NCI-H2196 treated with DMSO at 0.1 percent for 48 hours (cell line): ENCODE results near the gene CDC42EP1.
A peak's percentile ranks its signal among the peaks of the same experiment; 100 is the strongest.
"Not testable (repeated sequence)": the region's sequence is repeated elsewhere in the genome, so short reads cannot be mapped to it uniquely, and the experiment has no call there.

Experiments used
- DNase-seq: peaks from one replicate; lab custom pipeline; 2025; ENCODE audit not compliant: unreplicated experiment; lab: John Stamatoyannopoulos, UW

The CDC42EP1 gene

GRCh38 chr22:37533995-37534394 lies 26.3 kb upstream of the CDC42EP1 start:
- DNase-seq: no peak

GRCh38 chr22:37534445-37534844 lies 25.8 kb upstream of the CDC42EP1 start:
- no peak for DNase-seq

DNA sequence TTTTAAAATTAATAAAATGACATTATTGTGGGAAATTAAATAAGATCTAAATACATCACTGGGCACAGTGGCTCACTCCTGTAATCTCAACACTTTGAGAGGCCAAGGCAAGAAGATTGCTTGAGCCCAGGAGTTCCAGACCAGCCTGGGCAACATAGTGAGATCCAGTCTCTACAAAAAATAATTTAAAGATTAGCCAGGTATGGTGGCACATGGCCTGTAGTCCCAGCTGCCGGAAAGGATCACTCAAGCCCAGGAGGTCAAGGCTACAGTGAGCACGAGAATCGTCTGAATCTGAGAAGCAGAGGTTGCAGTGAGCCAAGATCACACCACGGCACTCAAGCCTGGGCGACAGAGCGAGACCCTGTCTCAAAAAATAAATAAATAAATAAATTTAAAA lies 25.1 kb upstream of the CDC42EP1 start:
- DNase-seq: no peak

- peak; percentile 49 for DNase-seq
These were observed 21.5 kb upstream of the CDC42EP1 start for GRCh38 chr22:37538590-37539357.

GRCh38 chr22:37539790-37540189 lies 20.5 kb upstream of the CDC42EP1 start:
- not testable (repeated sequence) for DNase-seq

- DNase-seq: not testable (repeated sequence)
These were observed 17.9 kb upstream of the CDC42EP1 start for GRCh38 chr22:37542416-37542815.

DNA sequence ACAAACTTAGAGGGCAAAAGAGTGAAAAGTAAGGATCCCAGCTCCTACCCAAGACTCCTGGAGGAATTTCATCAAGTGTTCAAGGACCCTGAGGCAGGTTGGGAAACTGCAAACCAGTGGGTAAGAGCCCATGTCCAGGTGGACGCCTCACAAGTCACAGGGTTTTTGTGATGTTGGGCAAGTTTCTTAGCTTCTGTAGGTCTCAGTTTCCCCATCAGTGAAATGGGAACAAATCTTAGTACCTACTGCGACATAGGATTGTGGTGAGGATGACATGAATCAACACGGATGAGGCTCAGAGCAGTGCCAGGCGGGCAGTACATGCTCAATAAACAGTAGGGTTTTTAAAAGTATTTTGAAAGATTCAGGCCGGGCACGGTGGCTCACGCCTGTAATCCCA lies 17.3 kb upstream of the CDC42EP1 start:
- DNase-seq: no peak

- no peak for DNase-seq
These were observed 15.2 kb upstream of the CDC42EP1 start for GRCh38 chr22:37544955-37545702.

DNA sequence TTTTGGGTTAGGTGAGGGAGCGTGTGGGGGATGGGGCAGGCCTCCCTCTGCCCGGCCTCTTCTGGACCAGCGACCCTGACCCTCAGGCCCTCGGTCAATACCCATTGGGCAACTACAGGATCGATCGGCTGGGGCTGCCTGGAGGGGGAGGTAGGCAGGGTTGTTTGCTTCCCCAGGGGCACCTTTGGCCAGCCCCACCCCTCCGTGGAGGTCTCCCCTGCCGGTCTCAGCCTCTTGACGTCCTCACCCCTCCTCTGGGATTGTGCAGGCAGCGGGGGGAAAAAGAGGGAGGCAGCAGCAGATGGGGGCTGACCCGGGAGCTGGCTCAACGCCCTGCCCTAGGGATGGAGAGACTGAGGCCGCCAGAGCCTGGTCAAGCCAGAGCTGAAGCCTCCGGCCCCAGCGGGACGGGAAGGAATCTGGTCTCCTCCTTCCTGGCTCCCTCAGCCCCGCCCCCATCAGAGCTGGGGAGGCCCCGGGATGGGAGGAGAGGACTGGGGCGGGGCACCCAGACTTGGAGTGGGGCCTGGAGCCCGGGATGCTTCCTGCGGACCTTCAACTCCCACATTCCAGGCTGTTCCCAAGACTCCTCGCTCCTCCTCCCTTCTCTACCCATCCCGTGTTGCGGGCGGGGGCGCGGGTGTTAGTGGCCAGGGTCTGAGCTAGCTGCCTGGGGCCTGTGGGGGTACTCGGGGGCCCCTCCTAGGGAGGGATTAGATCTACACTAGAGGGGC lies 14.4 kb upstream of the CDC42EP1 start:
- no peak for DNase-seq

DNA sequence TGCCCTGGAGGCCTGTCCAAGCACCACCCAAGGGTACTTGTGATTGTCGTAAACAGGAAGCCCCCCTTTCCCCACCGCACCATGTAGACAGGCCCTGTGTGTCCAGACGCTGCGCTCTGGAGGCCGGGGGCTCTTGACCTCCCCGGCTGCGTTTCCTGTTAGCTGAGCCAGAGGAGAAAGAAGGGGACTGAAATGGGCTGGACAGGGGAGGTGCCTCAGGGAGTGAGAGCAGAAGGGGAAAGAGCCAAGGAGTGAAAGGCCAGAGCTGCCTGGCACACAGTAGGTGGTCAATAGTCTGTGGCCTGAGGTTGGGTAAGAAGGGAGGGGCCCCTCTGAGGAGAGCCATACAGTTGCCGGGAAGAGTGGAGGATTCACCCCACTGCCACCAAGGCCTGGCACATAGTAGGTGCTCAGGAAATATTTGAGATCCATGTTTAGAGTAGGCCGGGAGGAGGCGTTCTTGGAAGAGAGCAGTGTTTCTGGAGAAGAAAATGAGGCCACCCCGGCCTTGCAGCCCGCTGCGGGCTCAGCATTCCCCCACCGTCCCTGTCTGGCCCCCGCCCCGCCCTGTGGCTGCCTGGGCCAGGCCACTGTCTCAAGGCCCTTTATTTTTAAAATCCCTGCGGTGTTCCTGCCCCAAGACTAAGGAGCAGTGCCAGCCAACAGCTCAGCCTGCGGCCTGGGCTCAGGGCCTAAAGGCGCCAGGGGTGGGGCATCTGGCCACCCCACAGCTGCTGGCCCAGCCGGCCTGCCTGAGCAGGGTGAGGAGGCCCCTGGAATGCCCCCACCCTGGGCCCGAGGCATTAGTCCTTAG lies 13.6 kb upstream of the CDC42EP1 start:
- no peak for DNase-seq

- DNase-seq: no peak
These were observed 13.0 kb upstream of the CDC42EP1 start for GRCh38 chr22:37547251-37547741.

DNA sequence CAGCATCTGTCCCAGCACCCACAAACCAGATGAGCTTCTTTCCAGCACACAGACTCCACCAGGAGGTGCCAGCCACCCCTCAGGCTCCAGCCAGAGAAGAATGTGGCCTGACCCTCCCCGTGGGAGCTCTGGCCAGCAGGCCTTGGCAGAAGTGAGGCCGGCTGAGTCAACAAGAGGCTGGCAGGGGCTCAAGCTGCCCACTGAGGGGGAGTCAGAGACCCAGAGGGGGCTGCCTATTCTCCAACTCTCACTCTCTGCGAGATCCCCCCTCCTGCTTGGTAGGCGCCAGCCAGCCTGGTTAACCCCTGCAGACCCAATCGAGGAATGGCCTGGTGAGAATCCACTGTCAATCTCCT lies 10.6 kb upstream of the CDC42EP1 start:
- no peak for DNase-seq

DNA sequence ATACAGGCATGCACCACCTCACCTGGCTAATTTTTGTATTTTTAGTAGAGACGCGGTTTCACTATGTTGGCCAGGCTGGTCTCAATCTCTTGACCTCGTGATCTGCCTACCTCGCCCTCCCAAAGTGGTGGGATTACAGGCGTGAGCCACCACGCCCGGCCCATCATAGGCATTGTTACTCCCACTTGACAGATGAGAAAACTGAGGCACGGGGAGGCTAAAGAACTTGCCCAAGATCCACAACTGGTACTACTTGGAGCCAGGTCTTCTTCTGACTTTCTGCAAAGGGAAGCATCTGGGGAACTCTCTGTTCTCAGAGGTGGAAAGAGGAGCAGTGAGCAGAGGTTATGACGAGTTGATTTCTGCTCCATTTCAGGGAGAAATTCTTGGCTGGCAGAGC lies 9.4 kb upstream of the CDC42EP1 start:
- not testable (repeated sequence) for DNase-seq

GRCh38 chr22:37551981-37552380 lies 8.3 kb upstream of the CDC42EP1 start:
- DNase-seq: no peak

- no peak for DNase-seq
These were observed 7.6 kb upstream of the CDC42EP1 start for GRCh38 chr22:37552524-37553163.

DNA sequence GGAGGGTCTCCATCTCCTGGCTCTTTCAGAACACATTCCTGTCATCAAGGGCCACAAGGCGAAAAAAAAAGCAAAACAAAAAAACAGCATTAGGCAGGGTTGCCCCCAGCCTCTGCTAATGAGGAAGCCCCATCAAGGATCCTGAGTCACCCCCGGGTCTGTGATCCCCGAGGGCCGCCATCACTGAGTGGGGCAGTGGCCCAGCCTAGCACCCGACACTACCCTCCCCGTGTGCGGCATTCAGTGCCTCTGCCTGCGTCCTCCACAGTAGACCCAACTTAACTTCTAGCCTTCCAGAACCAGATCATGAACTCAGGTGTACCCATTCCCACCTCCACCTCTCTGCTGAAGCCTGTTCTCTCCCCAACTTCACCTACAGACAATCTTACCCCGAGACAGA lies 6.6 kb upstream of the CDC42EP1 start:
- DNase-seq: no peak

DNA sequence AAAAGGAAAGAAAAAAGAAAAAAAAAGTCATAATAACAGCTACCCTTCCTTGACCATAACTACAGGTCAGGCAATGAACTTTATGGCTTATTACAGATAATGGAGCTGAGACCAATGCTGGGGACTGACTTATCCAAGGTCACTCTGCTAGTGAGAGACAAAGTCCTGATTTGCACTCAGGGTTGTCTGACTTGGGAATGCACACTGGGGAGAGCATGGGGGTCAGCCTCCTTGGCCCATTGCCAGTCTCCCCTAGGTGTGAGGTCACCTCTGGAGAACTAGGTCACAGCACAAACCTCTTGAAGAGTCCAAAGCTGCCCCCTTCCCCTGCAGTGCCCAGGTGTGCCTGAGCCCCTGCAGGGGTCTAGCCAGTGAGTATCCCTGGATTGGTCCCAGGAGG lies 5.3 kb upstream of the CDC42EP1 start:
- no peak for DNase-seq

GRCh38 chr22:37556710-37557109 lies 3.6 kb upstream of the CDC42EP1 start:
- no peak for DNase-seq

DNA sequence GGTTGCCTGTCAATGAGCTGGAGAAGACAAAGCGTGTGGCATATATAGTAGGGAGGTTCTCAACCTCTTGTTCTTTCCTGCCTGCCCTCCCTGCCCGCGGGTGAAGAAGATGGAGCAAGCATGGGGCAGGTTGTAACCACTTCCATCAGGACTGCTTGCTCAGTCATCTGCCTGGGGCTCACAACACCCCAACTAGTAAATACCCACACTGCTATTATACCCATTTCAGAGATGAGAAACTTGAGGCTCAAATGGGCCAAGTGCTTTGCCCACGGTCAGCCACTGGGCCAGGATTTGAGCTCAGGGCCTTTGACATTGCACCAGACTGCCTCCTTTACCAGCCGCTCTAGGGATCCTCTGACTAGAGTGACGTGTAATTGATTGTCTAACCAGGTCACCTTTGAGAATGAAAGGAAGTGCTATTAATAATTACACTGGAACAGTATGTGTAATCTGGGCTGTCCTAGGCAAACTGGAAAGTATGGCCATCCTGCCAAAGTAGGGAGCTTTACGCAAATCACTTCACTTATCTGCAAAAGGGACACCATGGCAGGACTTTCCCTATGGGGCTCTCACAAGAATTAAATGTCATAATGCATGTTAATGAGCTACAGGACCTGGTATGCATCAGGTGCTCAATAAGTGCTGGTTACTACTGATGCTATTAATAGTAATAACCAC lies 2.8 kb upstream of the CDC42EP1 start:
- no peak for DNase-seq

DNA sequence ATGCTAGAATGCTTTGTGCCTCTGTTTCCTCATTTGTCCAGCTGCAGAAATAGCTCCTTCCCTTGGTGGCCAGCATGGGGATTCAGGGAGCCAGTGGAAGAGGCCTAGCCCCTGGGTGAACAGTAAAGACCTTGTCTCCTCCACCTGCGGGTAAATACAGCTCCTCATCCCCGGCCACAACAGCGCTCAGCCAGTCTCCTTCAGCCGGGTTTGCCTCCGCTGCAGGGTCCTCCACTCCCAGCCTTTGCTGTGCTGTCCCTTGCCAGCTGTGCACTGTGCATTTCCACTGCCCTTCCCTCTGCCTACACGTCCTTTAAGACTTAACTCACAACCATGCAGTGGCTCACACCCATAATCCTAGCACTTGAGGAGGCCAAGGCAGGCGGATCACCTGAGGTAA lies 1.5 kb upstream of the CDC42EP1 start:
- DNase-seq: no peak
